DND-41 (cell line): ENCODE measurements around the gene ASIC2.

Experiments
- ATAC-seq: fragments of 200-7000 bp; cut with Tn5 transposase; 3 replicates; pipeline ENCODE4 v1.9.1; 2021; ENCODE audit warnings: low read depth; ENCODE audit not compliant: insufficient read depth
- DNase-seq: peaks from one replicate; pipeline ENCODE4 v3.0.0-alpha.2; 2020
- H2AFZ ChIP-seq: 2 replicates; pipeline ENCODE4 v1.6.0; 2012; ENCODE audit warnings: low read depth, low read length
- H3K27ac ChIP-seq: 2 replicates; pipeline ENCODE4 v1.5.1; 2012; ENCODE audit warnings: low read length, inconsistent platforms
- H3K27me3 ChIP-seq: fragments of 200-600 bp; sonication (generic); 2 replicates; pipeline ENCODE4 v1.6.0; 2012; ENCODE audit warnings: low read length, mild to moderate bottlenecking, inconsistent platforms; ENCODE audit not compliant: insufficient read depth, poor library complexity
- H3K36me3 ChIP-seq: 2 replicates; pipeline ENCODE4 v1.5.1; 2012; ENCODE audit warnings: low read length, inconsistent platforms; ENCODE audit not compliant: insufficient read depth
- H3K4me1 ChIP-seq: 2 replicates; pipeline ENCODE4 v1.5.1; 2012; ENCODE audit warnings: mild to moderate bottlenecking, low read length; ENCODE audit not compliant: insufficient read depth
- H3K4me2 ChIP-seq: 2 replicates; pipeline ENCODE4 v1.6.0; 2012; ENCODE audit warnings: mild to moderate bottlenecking, moderate library complexity, low read length, inconsistent platforms; ENCODE audit not compliant: insufficient read depth
- H3K4me3 ChIP-seq, 2 experiments: fragments of 200-600 bp in 1 of 2; shearing (Covaris generic) in 1 of 2; 2 replicates each; pipeline ENCODE4 v1.5.1; 2012 to 2016; ENCODE audit warnings: inconsistent platforms in 2 of 2, low read length in 2 of 2, mild to moderate bottlenecking in 2 of 2, low read depth in 1 of 2, moderate library complexity in 1 of 2
- H3K79me2 ChIP-seq: 2 replicates; pipeline ENCODE4 v1.6.0; 2012; ENCODE audit warnings: low read length, inconsistent platforms; ENCODE audit not compliant: insufficient read depth
- H3K9ac ChIP-seq: 2 replicates; pipeline ENCODE4 v1.6.0; 2012; ENCODE audit warnings: low read depth, mild to moderate bottlenecking, inconsistent platforms, low read length, moderate library complexity
- H3K9me3 ChIP-seq: 2 replicates; pipeline ENCODE4 v1.5.1; 2012; ENCODE audit warnings: low read length, moderate library complexity, mild to moderate bottlenecking, inconsistent platforms; ENCODE audit not compliant: insufficient read depth, severe bottlenecking
- H4K20me1 ChIP-seq: 2 replicates; pipeline ENCODE4 v1.6.0; 2012; ENCODE audit warnings: low read length; ENCODE audit not compliant: insufficient read depth
- CTCF ChIP-seq: IDR thresholded peaks from 2 replicates; pipeline ENCODE4 v1.5.1; 2012; ENCODE audit warnings: borderline replicate concordance, low read length, moderate library complexity, mild to moderate bottlenecking; ENCODE audit not compliant: poor library complexity, severe bottlenecking; ENCODE audit errors: extremely low read depth
- EZH2 ChIP-seq: IDR thresholded peaks from 3 replicates; pipeline ENCODE4 v1.6.1; 2012; ENCODE audit warnings: borderline replicate concordance, low read depth, mild to moderate bottlenecking, moderate library complexity, low read length, inconsistent platforms; ENCODE audit not compliant: severe bottlenecking

ASIC2 gene

GRCh38 chr17:33121756-33122155 is 171.3 kb downstream of the ASIC2 start:
- no peaks in the 10 kb centered on the region for H3K36me3 ChIP-seq
- DNase-seq, result no peak
- no peak overlapping the region for H3K27ac ChIP-seq
- peaks cover 13% of the 10 kb centered on the region for H3K27me3 ChIP-seq
- no peaks in the 10 kb centered on the region for H3K4me1 ChIP-seq
- ATAC-seq, result no peak
- no peaks in the 10 kb centered on the region for H4K20me1 ChIP-seq
- H3K4me2 ChIP-seq, result no peak overlapping the region
- H3K9ac ChIP-seq, result no peak overlapping the region
- no peak overlapping the region for H3K4me3 ChIP-seq
- H3K9me3 ChIP-seq, result no peaks in the 10 kb centered on the region
- no peak overlapping the region for H2AFZ ChIP-seq
- TF ChIP-seq CTCF (no peak), EZH2 (no peak)
- no peaks in the 10 kb centered on the region for H3K79me2 ChIP-seq

- H3K4me1 ChIP-seq, result no peaks in the 10 kb centered on the region
These were observed 171.8 kb downstream of the ASIC2 start for GRCh38 chr17:33121272-33121671.

GRCh38 chr17:33120103-33120502 is 173.0 kb downstream of the ASIC2 start:
- H3K27ac ChIP-seq, result no peak overlapping the region
- no peak overlapping the region for H3K9ac ChIP-seq
- DNase-seq (no peak), ATAC-seq (no peak)
- H3K9me3 ChIP-seq, result no peaks in the 10 kb centered on the region
- H3K4me1 ChIP-seq, result no peaks in the 10 kb centered on the region
- H3K4me2 ChIP-seq, result no peak overlapping the region
- no peaks in the 10 kb centered on the region for H3K36me3 ChIP-seq
- H3K79me2 ChIP-seq, result no peaks in the 10 kb centered on the region
- H4K20me1 ChIP-seq, result no peaks in the 10 kb centered on the region
- no peak overlapping the region for H3K4me3 ChIP-seq
- TF ChIP-seq CTCF, result no peak
- TF ChIP-seq EZH2, result no peak
- peaks cover 13% of the 10 kb centered on the region for H3K27me3 ChIP-seq
- H2AFZ ChIP-seq, result no peak overlapping the region

More at GRCh38 chr17:33121272-33121671, 171.8 kb downstream of the ASIC2 start:
- TF ChIP-seq CTCF, result no peak
- TF ChIP-seq EZH2, result no peak
- Histone ChIP-seq H3K4me3 (no peak overlapping the region), H3K9me3 (no peaks in the 10 kb centered on the region), H3K27me3 (peaks cover 13% of the 10 kb centered on the region), H3K79me2 (no peaks in the 10 kb centered on the region), H3K27ac (no peak overlapping the region), H2AFZ (no peak overlapping the region), H3K36me3 (no peaks in the 10 kb centered on the region), H3K9ac (no peak overlapping the region), H3K4me2 (no peak overlapping the region), H4K20me1 (no peaks in the 10 kb centered on the region)
- ATAC-seq (no peak), DNase-seq (no peak)
